Measurements from ENCODE around the gene ATP8A2.

ATP8A2 gene

DNA sequence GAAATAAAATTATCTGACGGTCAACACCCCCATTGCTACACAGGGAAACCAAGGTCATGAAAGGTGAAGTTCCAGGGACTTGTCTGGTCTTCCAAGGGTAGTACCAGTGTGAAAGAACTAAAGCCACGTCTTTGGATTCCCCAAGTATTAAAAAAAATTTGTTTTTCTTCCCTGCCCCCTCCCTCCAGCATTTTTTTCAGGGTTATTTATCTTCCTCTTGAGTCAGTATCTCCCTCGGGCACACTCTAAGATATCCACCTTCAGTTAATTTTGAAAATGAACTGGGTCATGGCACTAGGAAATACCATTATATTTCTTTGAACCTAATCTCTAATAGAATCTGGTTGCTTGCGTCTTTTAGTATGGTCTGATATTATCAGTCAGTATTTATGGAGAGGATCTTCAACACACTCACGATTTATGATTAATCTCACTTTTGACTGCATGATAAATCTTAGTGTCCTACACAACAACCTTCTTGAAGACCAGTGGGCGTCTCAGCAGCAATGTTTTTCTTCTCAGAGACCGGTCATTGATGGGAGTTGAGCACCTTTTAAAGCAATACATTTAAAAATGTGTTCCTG, 9.1 kb downstream of the ATP8A2 start:
- no peak for FAIRE-seq
- DNase-seq (ENCODE audit: low spot score), result no peak

DNA sequence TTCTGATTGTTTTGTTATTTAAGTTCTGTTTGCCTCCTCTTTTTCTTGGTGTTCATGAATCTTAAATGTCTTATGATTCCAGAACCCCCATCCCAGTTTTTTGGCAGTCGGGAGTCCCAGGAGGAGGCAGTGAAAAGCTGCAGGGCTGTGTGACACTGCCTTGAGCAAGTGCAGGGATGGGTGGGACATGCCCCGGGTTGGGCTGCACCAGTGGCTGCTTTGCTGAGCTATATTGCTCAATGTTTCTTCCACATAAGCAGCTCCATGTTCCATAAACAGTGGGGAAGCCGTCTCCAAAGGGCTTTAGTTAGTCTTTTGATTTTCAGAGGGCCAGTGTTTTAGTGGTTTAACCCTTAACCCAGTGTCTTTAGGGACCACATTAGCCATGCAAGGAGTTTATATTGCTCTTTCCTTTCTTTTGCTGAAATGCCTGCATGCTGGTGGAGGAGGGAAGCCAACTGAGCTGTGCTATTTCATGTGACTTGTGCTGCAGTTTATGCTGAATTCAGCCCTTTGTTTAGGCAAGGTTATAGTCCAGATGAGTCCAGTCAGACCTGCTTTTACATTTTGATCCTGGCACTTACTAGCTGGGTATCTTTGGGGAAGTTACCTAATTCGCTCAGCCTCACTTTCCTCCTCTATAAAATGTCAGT, 13.1 kb downstream of the ATP8A2 start:
- no peak for DNase-seq (ENCODE audit: low spot score)
- FAIRE-seq, result no peak

DNA sequence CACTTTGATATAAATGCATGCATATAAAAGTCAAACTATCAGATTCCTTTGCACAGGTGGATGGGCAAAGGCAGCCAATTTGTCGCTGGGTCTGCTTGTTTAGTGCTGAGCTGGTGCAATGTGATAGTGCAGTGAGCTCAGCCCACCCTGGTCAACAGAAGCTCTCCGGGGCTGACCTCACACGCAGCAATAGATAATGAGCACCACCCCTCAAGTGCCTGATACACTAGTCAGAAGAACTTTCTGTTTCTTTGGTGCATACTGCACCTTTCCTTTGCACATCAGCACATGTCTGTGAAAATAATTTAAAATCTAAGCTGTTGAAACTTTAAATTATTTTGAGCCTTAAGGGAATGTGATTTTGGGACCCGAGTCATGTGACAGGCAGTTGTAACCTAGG, 20.2 kb downstream of the ATP8A2 start:
- DNase-seq (ENCODE audit: low spot score) (no peak), FAIRE-seq (no peak)

DNA sequence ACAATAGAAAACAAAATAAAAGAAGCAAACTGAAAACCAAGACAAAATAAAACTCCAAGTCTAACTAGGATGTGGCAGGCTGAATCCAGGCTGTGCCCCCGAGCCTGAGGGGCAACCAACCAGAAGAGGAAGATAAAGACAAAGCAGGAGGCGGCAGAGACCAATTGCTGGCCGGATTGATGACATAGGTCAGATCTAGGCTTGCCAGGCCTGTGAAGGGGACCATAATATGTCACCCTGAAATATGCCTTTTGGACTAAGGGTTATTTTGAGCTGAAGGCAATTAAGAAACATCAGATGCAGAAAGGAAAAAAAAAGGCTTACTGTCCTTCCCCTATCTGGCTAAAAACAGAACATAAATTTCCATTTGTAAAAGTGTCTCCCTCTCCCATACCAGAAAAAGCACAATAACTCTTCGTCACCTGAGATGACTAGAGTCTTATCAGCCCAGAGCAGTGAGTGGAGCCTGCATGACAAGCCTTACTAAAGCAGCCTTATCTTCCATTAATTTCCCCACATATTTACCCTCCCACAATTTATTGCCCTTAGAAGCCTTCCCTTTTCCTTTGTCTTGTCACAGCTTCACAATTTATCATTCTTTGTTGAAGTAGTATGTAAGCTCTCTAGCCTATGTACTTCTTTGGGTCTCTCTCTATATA, 22.8 kb downstream of the ATP8A2 start:
- DNase-seq (ENCODE audit: low spot score), result no peak
- FAIRE-seq, result no peak

DNA sequence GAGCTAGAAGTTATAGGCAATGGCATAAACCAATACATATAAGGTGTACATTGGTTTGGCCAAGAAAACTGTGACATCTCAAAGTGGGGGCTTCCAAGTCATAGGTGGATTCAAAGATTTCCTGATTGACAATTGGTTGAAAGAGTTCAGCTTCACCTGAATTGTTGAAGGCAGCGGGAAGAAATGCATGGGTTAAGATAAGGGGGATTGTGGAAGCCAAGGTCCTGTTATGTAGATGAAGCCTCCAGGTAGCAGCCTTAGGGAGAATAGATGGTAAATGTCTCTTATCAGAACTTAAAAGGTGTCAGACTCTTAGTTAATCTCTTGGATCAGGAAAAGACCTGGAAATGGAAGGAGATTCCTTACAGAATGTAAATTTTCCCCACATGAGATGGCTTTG, 26.0 kb downstream of the ATP8A2 start:
- FAIRE-seq, result no peak
- DNase-seq (ENCODE audit: low spot score), result no peak

DNA sequence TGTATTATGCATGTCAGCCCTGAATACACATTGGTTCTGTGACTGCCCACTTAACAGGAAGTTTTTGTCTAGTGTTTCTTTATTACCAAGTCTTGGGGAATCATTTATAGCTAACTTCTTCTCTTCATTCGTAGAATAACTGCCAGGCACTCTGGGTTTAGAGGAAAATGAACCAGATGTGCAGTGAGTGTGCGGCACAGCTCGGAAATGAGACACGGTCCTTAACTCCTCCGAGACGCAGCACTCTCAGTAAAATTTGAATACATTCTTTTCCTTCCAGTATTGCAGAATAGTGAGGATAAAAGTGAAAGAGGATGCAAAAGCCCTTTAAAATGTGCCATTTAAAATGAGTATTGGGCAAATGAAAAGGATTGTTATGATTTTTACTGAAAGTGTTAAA, 29.2 kb downstream of the ATP8A2 start:
- FAIRE-seq (no peak), DNase-seq (ENCODE audit: low spot score) (no peak)

DNA sequence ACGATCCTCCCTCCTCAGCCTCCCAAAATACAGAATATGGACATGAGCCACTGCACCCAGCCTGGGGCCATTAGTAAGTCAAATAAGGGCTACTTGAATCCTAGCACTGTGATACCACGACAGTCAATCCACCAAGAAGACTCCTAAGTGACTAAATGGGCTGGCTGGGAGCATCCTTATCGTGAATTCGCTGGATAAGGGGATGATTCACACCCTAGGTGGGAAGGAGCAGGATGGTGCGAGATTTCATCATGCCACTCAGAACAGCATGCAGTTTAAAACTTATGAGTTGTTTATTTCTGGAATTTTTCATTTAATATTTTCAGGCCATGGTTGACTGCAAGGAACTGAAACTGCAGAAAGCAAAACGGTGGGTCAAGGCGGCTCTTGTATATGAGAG, 30.2 kb downstream of the ATP8A2 start:
- DNase-seq (ENCODE audit: low spot score) (no peak), FAIRE-seq (no peak)

DNA sequence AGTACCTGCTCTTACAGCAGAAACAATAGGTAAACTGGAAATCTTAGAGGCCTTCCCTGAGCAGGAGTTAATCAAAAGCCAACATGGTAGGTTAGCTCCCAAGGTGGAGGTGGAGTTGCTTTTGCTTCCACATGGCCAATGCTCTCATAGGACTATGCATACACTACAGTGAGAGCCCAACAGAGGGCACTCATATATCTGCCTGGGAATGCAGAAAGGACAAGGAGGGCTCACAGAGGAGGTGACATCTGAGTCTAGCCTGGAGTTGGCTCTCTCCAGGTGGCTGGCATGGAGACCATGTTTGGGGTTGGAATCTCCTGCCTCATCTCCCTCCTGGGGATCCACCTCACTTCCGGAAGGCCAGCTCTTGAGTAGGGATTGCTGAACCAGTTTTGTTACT, 34.6 kb downstream of the ATP8A2 start:
- DNase-seq (ENCODE audit: low spot score) (no peak), FAIRE-seq (no peak)

DNA sequence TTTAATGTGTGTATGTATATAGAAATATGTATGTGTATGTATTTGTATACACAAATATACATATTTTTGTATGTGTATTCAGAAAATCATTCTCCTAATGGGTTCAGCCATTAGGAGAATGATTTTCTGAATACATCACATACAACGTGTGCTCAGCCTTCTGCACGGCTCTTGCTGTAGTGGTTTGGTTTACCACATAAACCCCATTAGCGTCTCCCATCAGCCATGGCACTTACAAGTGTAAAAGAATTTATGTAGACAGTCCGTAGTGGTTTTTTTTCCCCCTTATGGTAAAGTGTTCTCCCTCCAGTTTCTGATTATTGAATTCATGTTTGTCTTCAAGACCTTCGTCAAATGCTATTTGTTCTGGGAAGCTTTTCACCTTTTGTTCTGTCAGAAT, 38.2 kb downstream of the ATP8A2 start:
- no peak for DNase-seq (ENCODE audit: low spot score)
- FAIRE-seq, result no peak

DNA sequence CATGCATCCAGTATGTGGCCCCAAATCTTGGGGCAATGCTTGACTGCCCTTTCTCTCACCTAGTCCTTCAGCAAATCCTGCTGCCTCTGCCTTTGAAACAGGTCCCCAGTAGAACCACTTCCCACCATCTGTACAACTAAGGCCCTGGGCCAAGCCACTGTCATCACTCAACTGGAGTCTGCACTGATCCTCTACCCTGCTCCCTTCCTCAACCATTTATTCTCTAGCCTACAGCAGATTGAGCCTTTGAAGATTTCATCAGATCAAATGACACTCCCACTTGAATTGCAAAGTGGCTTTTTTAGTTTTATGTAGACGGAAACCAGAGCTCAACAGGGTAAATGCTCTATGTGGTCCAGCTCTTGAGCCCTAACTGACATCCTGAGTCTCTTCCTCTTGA, 43.5 kb downstream of the ATP8A2 start:
- DNase-seq (ENCODE audit: low spot score) (no peak), FAIRE-seq (no peak)

DNA sequence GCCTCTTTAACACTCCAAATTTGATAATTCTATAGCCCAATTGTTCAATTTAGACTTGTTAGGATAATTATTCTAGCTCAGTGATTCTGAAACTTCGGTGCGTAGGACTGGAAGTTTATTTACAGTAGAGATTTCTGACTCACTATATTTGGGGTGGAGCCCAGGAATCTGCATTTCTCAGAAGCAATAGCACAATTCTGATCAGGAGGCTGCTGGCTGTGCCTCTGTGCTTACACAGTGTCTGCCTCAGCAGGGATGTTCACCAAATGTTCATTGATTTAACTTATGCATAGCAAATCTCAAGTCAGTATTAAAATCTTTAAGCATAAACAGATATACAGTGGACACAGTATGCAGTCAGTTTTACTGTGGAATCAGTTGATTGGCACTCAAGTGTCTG, 45.8 kb downstream of the ATP8A2 start:
- FAIRE-seq (no peak), DNase-seq (ENCODE audit: low spot score) (no peak)

DNA sequence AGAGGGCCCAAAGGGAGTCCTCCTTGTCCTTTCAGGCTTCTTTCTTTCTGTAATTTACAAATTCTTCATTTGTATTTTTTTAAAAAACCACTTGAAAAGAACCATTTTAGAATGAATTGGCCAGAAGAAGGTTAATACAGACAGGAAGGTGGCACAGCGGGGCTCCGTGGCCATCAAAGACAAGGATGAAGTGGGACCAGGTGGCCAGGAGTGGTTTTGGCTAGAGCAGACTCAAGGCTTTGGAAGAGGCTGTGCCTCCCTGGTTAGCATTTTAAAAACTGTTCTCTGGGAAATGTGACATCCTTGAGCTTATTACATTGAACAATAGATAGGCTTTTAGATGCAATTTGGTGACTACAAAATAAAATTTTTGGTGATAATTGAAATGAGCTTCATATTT, 48.4 kb downstream of the ATP8A2 start:
- no peak for FAIRE-seq
- DNase-seq (ENCODE audit: low spot score), result no peak

DNA sequence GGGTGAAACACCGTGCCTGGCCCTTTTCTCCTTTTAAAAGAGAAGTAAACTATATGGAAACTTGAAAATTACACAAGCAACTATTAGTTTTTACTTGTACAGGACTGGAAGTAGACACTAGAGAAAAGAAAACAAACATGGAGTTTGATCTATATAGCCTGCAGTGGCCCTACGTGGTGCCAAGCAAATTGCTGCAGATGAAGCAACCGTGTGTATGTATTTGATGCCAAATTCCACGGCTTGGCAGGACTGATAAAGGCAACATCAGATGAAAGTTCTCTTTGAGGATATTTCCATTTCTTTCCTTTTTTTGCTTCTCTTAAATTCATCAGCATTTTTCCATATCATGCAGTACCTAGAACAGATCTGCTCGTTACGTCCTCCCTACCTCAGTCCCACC, 49.8 kb downstream of the ATP8A2 start:
- no peak for DNase-seq (ENCODE audit: low spot score)
- FAIRE-seq, result no peak

DNA sequence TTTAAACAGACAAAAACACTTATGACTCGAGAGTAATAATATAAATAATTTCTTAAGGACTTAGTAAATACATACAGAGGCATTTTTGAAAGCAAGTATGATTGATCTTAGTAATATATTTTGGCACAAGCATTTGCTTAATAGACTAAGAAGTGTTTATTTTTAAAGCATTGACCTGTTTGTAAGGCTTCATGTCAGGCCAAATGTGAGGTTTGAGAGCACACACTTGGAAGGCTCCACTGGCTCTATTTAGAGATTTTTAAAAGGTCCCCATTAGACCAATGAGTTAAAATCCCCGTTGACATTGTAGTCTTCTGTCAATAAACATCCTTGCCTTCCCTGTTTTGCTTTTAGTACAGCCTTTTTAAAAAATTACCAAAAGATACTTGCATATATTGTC, 50.4 kb downstream of the ATP8A2 start:
- no peak for DNase-seq (ENCODE audit: low spot score)
- FAIRE-seq, result no peak

DNA sequence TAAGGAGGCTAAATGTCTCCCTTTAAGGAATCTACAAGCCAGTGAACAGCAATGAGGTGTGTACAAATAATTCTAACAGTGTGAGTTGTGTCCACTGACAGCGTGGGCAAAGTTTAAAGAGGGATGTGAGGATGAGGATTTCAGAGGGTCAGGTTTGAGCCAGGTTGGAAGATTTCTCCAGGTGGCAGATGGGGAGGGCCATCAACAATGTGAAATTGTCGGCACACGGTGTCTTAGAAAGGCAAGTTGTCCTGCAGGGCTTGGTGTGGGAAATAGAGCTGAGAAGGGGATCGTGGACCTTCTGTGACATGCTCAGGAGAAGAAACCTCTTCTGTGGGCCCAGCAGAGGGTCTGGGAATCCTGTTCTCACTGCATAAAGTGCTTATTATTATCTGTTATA, 52.1 kb downstream of the ATP8A2 start:
- no peak for DNase-seq (ENCODE audit: low spot score)
- no peak for FAIRE-seq

DNA sequence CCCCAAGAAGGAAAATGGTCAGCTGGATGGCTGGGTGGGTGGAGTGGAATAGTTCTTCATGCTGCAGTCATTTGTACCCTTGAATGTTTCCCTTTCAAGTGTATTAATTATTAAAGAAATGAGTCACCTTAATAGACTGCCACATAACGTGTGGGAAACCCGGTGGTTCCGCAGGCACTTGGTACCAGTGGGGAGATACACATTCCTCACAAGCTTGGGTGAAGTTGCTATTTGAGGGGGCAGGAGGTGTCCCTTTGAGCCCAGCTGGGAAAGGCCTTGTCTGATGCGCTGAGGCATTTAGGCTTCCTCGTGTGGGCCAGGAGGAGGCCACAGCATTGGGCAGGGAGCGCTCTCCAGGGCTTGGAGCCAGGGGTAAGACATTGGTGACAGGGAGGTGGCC, 57.7 kb downstream of the ATP8A2 start:
- FAIRE-seq, result no peak

DNA sequence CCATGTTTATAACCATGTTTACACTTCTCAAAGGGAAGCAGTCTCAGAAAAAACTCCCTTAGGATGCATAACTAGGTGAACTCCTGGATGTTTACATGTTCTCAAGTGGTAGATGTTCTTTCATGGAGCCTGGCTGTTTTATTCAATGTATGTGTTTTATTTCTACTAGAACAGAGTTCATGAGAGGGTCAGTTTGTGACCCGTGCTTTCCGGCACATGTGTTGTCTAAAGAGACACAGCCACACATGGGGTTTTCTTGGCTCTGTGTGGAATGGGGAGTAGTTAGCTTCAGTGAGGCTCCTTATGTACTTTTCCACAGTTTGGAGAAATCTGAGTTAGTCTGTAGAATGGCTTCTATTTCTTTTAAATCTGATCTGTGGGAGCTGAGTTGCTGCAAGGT, 60.9 kb downstream of the ATP8A2 start:
- DNase-seq (ENCODE audit: low spot score) (no peak), FAIRE-seq (no peak)

More for the DNA sequence above, 57.7 kb downstream of the ATP8A2 start:
- no peak for DNase-seq (ENCODE audit: low spot score)

DNA sequence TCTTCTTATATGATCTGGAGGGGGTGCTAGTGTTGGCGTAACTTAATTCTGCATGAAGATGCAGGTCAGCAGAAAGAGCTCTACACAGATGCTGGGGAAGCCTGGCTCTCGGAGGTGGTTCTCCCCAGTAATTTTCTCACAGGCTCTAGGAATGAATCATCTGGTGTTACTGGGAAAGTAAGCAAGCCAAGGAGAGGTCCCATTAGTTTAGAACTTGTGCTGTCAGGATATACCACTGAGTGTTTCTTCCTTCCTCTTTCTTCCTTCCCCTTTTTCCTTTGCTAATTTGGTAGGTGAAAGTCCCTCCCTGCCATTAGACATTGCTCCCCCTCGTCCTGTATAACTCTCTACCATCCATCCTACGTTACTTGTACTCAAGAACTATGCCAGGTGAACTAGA, 68.3 kb downstream of the ATP8A2 start:
- FAIRE-seq (no peak), DNase-seq (ENCODE audit: low spot score) (no peak)

DNA sequence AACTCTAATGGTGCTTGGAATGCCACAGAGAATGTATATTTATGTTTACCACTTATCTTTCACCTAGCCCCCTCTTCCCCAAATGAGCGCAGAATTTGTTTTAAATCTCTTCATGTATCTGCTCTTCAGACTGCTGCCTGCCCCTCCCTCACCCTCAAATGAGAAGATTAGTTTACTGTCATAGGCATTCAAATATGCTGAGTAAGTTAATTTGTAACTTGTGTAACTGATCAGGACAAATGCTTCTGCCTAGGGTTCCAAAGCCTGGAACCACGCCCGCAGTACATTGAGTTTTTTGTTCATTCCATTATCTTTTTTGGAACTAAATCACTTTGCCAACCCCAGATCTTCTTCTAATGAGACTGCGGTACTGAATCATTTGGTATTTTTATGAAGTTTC, 74.5 kb downstream of the ATP8A2 start:
- FAIRE-seq (no peak), DNase-seq (ENCODE audit: low spot score) (no peak)

DNA sequence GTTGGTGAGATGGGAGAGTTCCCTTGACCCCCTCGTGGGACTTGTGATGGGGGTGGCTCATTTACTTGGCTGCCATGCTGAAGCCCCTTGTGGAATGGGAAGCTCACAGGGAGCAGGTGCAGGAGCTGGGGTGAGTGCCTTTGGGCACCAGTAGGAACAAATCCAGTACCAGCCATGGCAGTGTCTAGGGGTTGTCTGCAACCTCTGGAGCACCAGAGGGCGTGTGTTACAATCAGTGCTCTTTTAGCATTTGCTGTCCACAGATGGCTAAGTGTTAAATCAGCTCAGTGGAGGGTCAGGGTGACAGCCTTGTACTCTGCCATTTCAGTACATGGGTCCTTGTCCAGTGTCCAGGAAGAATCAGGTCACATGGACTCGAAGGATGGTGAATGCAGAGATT, 75.6 kb downstream of the ATP8A2 start:
- DNase-seq (ENCODE audit: low spot score) (no peak), FAIRE-seq (no peak)

DNA sequence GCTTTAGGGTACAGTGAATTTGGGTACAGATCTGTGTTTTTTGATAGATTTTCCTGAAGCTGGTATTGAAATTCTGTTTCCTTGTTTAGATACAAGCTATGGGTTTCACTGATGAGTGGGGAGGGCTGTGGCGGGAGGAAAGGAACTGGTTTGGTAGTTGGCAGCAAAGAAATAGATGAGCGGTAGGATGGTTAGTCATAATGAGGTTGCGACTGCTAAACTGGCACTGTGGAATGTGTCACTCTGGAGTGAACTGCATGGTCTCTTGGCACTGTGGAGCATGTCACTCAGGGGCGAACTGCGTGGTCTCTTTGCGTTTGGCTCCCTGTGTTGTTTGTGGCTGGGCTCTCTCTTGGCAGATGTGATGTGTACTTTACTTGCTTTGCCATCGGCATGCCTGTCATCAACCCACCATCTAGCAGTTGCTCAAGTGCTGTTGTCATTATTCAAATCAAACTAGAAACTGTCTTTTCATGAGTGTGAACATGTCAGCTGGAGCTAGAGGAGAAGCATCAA, 82.1 kb downstream of the ATP8A2 start:
- no peak for DNase-seq (ENCODE audit: low spot score)
- no peak for FAIRE-seq

DNA sequence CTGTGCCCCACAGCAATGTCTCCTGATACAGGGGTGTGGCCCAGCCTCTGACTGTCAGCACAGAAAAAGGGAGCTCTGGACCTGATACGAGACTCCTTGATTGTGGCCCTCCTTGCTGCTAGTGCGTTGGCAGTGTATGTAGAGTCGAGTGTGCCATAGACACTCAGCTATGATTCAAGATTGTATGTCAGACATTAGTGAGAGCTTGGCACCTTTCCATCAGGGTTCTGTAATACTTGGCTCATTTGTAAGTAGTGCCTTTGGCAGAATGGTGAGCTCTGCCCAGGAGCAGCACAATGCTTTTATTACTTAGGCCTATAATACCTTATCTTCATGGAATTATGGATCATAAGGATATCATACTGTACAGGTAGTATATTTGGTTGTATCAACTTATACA, 83.4 kb downstream of the ATP8A2 start:
- DNase-seq (ENCODE audit: low spot score) (no peak), FAIRE-seq (no peak)

DNA sequence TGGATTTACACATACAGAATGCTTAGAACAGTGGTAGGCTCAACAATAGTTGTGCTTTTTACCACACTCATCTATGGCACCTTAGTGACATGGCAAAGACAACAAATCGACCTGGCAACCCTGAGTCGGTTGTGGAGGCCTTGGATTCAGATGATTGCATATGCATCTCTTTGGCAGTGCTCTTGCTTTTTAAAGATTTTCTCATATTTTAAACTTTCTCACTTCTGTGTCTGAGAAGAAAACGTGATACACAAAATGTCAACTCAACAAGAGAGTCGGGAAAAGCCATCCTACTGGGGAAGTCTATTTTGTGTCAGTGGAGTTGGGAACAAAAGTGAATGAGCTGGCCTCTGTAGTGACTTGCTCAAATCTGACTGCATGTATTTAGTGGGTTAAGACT, 85.8 kb downstream of the ATP8A2 start:
- no peak for DNase-seq (ENCODE audit: low spot score)
- no peak for FAIRE-seq
